Stimulated activated CD8-positive, alpha-beta memory T cell treated with anti-CD3 and anti-CD28 coated beads, Interleukin-4, amount 100 ng/mL, for 4 hours (primary cell): ENCODE measurements around the gene CLEC14A.

Experiments used
- DNase-seq, 2 donors: peaks; one replicate each; pipeline ENCODE4 v3.0.0-alpha.2; 2020; ENCODE audit warnings: low read depth in 2 of 2, low spot score in 1 of 2

The CLEC14A gene

DNA sequence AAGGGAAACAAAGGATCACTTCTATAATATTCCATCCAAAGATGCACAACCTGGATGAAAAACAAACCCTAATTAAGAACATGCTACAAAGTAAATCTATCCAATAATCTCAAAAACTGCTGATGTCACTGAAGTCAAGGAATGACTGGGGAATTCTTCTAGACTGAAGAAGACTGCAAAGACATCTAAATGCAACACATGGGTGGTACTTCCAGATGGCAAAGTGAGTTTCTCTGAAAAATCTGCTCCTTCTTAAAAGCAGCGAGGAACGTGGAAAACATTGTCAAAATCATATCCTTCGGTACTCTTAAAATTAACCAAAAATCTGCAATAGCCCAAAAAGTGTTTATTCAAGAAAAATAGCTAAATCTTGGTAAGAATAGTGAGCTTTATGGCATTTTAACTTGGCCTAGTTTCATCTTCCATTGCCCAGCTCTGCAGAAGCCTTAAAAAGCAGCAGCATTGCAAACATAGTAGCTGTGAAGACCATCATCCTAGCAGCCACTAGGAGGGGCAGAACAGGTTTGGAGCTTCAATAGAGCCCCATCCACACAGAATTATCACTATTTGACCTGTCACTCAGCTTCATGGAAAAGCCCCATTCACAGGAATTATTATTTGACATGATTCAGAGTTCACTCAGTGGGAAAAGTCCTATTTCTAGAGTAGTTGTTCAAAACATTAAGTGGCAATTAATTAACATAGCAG, 7.4 kb downstream of the CLEC14A start:
- DNase-seq: no peak

DNA sequence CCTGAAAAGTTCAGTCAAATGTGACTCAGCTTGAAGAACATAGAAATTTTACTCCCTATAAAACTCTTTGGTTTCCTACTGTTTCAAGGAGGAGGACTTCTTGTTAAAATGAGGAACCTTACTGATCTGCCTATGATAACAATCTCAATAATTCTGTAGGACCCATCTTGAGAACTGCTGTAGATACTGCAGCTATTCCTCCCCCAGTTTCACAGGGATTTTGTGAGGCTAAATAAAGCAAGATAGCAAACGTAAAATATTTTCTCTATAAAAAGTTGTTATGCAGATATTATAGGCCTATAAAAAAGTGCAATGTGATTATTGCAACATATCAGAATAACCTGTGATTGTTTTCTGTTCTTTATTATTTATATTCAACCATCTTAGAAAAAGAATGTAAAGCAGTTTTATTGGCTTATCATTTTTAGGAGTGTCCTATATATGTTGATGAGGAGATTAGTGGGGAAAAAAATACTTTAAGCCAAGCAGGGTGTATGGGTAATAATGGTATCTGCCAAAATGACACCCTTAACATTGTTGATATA, 12.1 kb downstream of the CLEC14A start:
- no peak for DNase-seq

DNA sequence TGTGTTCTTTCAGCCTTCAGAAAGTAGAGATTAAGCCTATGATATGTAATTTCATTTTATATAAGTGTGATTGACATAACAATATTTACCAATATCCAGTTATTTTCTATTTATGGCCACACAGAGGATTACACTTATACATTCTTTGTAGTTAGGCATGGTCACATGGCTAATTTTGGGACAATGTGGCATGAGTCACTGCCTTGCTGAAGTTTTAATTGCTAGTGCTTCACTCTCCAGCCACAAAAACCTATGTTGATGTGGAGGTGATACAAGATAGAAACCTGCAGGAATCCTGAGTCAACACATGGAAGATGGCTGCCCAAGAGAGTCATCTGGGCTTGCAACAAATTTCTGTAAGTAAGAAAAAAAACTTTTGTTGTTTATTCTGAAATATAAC, 17.0 kb downstream of the CLEC14A start:
- DNase-seq: no peak

DNA sequence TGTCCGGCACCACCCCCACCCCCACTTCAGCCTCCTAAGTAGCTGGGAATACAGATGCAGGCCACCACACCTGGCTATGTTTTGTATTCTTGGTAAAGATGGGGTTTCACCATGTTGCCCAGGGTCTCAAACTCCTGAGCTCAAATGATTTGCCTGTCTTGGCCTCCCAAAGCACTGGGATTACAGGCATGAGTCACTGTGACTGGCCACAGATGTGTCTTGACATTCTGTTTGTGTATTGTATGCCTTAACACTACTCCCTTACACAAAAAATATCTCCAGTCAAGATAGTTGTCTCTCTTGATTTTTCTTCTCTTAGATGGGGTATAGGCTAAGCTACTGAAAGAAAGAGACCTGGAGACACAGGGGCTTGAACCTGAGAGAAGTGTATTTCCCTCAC, 17.6 kb downstream of the CLEC14A start:
- no peak for DNase-seq

DNA sequence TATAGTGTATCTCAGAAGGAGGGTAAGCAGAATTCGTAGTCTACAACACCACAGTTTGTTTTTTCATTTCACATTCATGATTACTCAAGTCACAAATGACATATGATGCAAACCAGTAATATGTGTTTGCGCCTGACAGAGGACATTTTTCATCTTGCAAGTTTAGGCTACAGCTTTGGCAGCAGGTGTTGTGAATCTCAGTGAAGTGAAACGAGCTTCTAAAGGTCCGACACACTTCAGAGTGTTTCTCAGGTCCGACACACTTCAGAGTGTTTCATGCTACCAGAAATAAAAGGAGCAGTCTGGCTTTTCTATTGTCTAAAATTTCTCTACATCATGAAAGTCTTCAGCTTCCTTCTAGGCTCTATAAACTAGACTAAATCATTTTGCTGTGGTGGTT, 22.7 kb downstream of the CLEC14A start:
- DNase-seq: no peak

DNA sequence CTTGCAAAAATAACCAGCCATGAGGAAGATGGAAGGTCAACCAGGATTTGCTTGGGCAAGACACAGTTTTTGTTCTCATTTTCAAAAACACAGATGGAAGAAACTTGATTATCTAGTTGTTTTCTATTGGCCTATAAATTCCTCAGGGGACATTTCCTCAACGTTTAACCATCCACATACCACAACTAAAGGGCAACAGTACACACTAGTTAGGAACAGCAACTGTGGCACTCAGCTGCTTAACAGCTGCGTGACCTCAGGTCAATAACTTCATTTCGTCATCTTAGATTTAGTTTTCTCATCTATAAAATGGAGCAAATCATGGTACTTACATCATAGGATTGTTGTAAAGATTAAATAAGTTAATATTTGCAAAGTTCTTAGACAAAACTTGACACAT, 29.5 kb downstream of the CLEC14A start:
- DNase-seq: no peak

DNA sequence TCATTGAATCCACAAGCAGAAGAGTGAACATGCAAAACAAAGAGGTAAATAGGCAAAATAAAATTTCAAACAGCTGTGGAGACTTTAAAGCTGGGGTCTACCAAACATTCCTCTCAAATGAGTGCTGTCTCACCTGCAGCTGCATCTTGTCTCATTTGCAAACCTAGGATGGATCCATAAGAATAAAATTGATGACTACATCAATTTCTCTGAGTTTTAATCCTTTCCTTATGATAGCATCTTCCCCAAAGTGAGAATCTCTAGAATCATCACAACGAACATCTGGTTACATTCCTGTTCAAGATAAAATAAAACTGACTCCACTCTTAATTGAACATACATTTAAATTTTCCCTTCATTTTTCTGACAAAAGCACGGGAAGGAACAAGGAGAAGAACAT, 29.9 kb downstream of the CLEC14A start:
- DNase-seq: no peak

DNA sequence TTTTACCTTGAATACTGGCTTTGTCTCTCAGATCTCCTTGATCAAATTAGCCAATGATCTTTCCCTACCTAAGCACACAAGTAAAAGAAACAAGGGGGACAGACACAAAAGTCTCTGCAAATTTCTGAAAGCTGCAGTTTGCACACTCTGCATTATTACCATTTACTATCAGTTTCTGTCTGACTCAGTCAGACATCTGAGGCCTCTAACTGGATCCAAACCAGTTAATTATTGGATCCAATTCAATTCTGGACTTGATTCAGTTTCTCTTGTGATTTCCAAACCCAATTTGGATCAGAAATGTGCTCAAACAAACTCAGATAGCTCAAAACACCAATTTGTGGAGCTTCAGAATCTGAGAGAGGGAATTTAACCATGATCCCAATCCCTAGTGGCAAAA, 31.6 kb downstream of the CLEC14A start:
- DNase-seq: no peak

DNA sequence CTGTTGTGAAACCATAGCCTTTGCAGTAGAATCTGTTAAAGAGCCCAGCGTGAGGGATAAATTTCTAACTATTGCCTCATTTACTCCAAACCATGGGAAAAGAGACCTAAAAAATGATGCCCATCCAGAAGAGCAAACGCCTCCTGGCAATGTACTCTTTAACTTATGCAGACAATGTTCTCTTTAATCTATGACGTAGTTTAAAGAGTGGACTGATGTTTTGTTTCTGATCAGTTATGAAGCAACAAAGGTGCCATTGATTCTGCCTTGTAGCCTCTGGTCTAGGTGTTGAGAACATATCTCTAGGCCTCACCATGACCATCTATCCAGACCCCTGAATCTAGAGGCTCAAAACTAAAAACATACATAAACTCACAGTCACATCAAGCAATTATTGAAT, 34.8 kb downstream of the CLEC14A start:
- no peak for DNase-seq

DNA sequence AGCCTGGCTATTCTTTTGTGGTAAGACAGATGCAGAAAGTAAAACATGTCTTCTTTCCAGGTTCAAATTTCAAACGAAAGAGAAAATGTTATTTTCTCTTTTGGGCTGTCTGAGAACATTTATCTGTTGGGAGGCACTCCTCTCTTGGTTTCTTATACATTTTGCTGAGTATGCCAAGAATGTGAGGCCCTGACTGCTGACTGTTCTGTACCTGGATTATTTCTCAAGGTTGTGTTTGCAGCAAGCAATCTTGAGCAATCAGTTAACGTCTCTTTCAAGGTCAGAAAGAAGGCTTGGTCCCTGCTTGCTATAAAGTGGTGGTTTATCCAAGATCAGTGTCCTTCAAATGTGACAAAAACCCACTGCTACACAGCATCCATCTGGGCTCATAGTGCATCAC, 38.3 kb downstream of the CLEC14A start:
- DNase-seq: no peak

DNA sequence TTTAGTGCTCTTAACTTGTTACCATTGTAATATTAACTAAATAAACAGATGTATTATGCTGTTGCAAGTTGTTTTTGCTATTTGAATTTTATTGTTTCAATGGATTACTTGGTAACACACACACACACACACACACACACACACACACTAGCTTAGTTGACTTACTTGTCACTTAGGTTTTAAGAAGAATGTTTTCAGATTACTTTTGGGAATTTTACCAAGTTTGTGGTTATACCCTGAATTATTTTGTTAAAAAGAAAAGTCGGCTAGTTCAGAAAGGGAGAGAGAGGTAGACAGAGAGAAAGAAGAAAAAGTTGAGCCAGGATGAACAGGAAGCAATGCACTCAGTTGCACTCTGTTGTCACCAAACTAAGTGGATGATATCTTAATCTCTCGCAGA, 42.9 kb downstream of the CLEC14A start:
- DNase-seq: no peak

DNA sequence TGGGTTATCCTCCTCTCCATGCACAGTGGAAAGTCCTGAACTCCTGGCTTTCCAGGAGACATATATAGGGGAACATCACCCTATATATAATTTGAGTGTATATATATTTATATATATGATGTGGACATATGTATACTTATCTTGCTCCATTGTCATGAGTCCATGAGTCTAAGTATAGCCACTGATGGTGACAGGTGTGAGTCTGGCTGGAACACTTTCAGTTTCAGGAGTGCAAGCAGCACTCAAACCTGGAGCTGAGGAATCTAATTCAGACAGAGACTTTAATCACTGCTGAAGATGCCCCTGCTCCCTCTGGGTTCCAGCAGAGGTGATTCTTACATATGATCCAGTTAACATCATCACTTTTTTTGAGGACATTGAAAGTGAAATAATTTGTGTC, 43.8 kb downstream of the CLEC14A start:
- no peak for DNase-seq

DNA sequence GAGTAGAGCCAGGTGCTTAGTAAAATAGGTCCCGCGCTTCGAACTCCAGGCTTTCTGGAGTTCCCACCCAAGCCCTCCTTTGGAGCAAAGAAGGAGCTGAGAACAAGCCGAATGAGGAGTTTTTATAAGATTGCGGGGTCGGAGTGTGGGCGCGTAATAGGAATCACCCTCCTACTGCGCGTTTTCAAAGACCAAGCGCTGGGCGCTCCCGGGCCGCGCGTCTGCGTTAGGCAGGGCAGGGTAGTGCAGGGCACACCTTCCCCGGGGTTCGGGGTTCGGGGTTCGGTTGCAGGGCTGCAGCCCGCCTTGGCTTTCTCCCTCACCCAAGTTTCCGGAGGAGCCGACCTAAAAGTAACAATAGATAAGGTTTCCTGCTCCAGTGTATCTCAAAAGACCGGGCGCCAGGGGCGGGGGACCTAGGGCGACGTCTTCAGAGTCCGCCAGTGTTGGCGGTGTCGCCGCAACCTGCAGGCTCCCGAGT, 44.6 kb downstream of the CLEC14A start:
- DNase-seq: no peak

DNA sequence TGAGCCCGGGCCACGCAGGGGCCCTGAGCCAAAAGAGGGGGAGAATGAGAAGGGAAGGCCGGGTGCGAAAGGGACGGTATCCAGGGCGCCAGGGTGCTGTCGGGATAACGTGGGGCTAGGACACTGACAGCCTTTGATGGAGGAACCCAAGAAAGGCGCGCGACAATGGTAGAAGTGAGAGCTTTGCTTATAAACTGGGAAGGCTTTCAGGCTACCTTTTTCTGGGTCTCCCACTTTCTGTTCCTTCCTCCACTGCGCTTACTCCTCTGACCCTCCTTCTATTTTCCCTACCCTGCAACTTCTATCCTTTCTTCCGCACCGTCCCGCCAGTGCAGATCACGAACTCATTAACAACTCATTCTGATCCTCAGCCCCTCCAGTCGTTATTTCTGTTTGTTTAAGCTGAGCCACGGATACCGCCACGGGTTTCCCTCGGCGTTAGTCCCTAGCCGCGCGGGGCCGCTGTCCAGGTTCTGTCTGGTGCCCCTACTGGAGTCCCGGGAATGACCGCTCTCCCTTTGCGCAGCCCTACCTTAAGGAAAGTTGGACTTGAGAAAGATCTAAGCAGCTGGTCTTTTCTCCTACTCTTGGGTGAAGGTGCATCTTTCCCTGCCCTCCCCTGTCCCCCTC, 45.2 kb downstream of the CLEC14A start:
- no peak for DNase-seq

DNA sequence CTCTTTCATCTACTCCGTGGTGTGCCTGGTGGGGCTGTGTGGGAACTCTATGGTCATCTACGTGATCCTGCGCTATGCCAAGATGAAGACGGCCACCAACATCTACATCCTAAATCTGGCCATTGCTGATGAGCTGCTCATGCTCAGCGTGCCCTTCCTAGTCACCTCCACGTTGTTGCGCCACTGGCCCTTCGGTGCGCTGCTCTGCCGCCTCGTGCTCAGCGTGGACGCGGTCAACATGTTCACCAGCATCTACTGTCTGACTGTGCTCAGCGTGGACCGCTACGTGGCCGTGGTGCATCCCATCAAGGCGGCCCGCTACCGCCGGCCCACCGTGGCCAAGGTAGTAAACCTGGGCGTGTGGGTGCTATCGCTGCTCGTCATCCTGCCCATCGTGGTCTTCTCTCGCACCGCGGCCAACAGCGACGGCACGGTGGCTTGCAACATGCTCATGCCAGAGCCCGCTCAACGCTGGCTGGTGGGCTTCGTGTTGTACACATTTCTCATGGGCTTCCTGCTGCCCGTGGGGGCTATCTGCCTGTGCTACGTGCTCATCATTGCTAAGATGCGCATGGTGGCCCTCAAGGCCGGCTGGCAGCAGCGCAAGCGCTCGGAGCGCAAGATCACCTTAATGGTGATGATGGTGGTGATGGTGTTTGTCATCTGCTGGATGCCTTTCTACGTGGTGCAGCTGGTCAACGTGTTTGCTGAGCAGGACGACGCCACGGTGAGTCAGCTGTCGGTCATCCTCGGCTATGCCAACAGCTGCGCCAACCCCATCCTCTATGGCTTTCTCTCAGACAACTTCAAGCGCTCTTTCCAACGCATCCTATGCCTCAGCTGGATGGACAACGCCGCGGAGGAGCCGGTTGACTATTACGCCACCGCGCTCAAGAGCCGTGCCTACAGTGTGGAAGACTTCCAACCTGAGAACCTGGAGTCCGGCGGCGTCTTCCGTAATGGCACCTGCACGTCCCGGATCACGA, 46.0 kb downstream of the CLEC14A start:
- no peak for DNase-seq

DNA sequence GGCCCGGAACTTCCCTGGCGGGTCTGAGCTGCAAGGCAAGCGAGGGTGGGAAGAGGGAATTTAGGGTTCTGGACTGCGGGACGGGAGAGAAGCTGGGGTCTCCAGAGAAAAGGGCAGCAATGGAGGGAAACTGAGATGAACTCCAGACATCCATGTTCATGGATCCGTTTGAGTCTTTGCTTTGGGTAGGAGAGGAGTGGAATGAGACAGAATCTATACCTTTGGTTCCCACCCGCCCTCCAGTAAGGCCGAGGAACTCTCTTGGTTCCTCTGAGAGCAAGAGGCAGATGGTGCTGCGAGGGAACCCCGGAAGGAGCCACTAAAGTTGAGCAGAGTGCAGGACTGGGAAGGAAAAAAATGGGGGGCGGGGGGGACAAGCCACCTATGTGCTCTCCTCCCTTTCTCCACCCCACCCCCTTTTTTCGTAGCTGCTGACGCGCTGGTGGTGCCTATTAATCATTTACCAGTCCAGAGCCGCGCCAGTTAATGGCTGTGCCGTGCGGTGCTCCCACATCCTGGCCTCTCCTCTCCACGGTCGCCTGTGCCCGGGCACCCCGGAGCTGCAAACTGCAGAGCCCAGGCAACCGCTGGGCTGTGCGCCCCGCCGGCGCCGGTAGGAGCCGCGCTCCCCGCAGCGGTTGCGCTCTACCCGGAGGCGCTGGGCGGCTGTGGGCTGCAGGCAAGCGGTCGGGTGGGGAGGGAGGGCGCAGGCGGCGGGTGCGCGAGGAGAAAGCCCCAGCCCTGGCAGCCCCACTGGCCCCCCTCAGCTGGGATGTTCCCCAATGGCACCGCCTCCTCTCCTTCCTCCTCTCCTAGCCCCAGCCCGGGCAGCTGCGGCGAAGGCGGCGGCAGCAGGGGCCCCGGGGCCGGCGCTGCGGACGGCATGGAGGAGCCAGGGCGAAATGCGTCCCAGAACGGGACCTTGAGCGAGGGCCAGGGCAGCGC, 47.0 kb downstream of the CLEC14A start:
- DNase-seq: no peak

DNA sequence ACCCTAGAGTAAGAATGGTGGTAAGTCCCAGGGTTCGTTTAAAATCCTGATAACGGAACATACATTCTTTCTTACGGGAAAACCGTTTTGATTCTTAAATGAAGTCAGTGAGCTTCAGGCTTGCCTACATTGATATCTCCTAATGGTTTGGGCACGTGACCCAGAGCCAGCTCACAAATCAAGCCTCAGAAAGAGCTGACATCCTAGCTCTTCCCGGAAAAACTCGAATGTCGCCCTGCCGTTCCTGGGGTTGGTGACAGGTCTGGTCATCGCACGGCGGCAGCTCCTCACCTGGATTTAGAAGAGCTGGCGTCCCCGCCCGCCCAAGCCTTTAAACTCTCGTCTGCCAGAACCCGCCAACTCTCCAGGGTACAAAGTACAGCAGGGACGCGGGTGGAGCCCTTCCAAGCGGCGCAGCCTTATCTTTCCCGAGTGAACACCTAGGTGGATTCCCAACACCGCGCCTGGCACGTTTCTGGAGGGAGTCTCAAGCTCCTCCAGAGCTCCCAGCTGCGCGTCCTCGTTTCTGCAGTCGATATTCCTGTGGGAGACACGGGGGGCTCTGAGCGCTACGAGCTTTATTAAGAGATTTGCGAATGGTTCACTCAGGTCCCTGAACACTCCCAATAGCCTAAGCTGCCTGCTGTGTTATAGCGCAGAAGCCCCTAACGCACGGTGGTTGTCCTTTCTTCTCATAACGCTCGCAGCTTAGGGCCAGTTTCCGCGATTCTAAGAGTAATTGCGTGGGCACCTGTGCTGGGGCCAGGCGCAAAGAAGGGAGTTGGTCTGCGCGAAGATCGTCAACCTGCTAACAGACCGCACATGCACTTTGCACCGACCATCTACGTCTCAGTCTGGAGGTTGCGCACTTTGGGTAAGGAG, 47.9 kb downstream of the CLEC14A start, which contains the start of gene SSTR1:
Gene SSTR1, plus strand, starts transcription at position 169 of the 882 bp plus-strand sequence. CDS start 1,486 bp downstream, outside the sequence.
- no peak for DNase-seq

DNA sequence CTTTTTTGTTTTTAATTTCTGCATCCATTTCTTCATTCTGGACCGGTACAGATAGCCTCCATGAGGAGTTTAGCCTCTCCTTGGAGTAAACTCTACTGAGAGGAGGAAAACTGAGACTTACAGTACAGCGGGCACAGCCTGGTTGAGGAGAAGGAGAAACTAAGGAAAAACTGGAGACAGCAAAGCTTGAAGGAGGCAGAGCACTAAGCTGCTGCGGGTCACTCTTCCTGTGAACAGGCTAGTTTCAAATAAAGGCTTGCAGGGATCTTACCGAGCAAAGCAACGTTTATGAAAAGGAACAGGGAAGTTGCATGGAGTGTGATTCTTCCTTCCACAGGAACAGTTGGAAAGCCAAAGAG, 48.5 kb downstream of the CLEC14A start:
- DNase-seq: no peak

DNA sequence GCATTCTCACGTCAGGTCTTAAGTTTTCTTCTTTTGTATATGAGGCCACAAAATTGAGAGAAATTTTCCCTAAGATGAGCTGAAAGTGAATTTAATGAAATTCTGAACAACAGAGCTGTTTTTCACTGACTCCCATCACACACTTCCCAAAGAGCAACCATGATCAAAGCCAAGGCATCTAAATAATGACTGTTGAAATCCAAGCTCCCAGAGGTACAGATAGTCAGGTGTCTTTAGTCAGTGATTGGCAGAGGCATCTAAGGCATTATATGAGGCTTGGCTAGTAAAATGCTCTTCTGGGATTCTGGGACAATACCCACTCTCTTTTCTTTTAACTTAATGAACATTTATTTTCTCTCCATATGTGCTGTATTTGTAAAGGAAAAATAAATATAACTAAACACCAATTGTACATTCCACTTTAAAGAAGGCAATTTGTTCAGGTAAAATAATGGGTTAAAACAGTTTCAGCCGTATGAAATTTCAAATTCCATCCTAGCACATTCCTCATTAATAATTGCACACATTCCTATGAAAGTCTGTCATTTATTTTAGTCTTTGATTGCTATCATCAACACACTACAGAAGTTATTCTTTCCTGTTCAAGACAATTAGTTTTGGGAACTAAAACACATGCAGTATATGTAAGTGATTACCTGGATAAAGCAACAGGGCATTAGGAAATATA, 49.1 kb downstream of the CLEC14A start:
- no peak for DNase-seq
